BLaER1 treated with 17β-estradiol and CSF1 and Interleukin-3, amounts not matched to agents 10 nM and 100 nM (cell line): Measurements from ENCODE around the gene NR2C2AP.
"Not testable (repeated sequence)": the region's sequence is repeated elsewhere in the genome, so short reads cannot be mapped to it uniquely, and the experiment has no call there.

Experiments
- H3K27ac ChIP-seq, 11 experiments: shearing (Covaris generic); formaldehyde crosslinking; 2 replicates each; pipeline ENCODE4 v1.8.1; 2022
- H3K27me3 ChIP-seq, 11 experiments: shearing (Covaris generic); formaldehyde crosslinking; 2 replicates each; pipeline ENCODE4 v1.8.1; 2022
- H3K36me3 ChIP-seq, 11 experiments: shearing (Covaris generic); formaldehyde crosslinking; 2 replicates each; pipeline ENCODE4 v1.8.1; 2022
- H3K4me1 ChIP-seq, 10 experiments: shearing (Covaris generic); formaldehyde crosslinking; 2 replicates each; pipeline ENCODE4 v1.8.1; 2022
- H3K4me2 ChIP-seq, 11 experiments: shearing (Covaris generic); formaldehyde crosslinking; 2 replicates each; pipeline ENCODE4 v1.8.1; 2022
- H3K4me3 ChIP-seq, 10 experiments: shearing (Covaris generic); formaldehyde crosslinking; 2 replicates each; pipeline ENCODE4 v1.8.1; 2022
- H3K9ac ChIP-seq, 11 experiments: shearing (Covaris generic); formaldehyde crosslinking; 2 replicates each; pipeline ENCODE4 v1.8.1; 2022
- H3K9me3 ChIP-seq, 11 experiments: shearing (Covaris generic); formaldehyde crosslinking; replicated peaks in 1 of 11; 2 replicates each; pipeline ENCODE4 v1.8.1; 2022
- H4K20me1 ChIP-seq, 11 experiments: shearing (Covaris generic); formaldehyde crosslinking; 2 replicates each; pipeline ENCODE4 v1.8.1; 2022
- Cebpa-rat ChIP-seq, 11 experiments: shearing (Covaris generic); IDR thresholded peaks; 2 replicates each; pipeline ENCODE4 v1.8.1; 2022

Gene NR2C2AP

DNA sequence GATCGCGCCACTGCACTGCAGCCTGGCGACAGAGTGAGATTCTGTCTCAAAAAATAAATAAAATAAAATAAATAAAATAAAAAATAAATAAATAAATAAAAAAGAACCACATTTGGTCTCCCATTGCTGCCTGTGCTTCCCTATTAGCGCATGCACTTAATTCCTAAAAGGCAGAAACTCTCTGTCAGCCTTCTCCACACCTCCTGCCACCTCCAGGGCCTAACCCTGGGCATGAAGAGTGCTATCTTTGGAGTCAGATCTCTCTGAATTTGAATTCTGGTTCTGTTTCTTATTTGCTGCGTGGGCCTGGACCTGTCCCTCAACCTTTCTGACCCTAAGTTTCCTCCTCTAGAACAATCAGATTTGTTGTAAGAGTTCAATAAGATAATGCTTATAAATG is 19.8 kb upstream of the NR2C2AP start:
- Histone ChIP-seq H4K20me1 (peaks cover 0 to 8% (median 0%) of the 10 kb centered on the region in 11 experiments; a peak in 3 of 22 replicates), H3K27ac (no peak overlapping the region), H3K4me2 (no peak overlapping the region), H3K9me3 (no peaks in the 10 kb centered on the region), H3K4me1 (peaks cover 0 to 12% (median 9%) of the 10 kb centered on the region in 10 experiments; a peak in 11 of 20 replicates), H3K4me3 (no peak overlapping the region), H3K27me3 (peaks cover 0 to 22% (median 20%) of the 10 kb centered on the region in 11 experiments; a peak in 20 of 22 replicates), H3K9ac (no peak overlapping the region), H3K36me3 (no peaks in the 10 kb centered on the region)
- no peak for TF ChIP-seq Cebpa-rat (IDR thresholded peaks at IDR 0.05)

GRCh38 chr19:19221000-19221399 is 17.8 kb upstream of the NR2C2AP start:
- not testable (repeated sequence) for H3K9ac ChIP-seq, H3K4me2 ChIP-seq, H4K20me1 ChIP-seq, H3K9me3 ChIP-seq, H3K27ac ChIP-seq, H3K36me3 ChIP-seq, H3K4me3 ChIP-seq
- Histone ChIP-seq H3K27me3 (peaks cover 0 to 22% (median 20%) of the 10 kb centered on the region in 11 experiments; a peak in 20 of 22 replicates), H3K4me1 (peaks cover 0 to 12% (median 9%) of the 10 kb centered on the region in 10 experiments; a peak in 11 of 20 replicates)

- H3K36me3 ChIP-seq = no peaks in the 10 kb centered on the region
- H3K4me3 ChIP-seq = no peak overlapping the region
- no peaks in the 10 kb centered on the region; a peak in 1 of 20 replicates for H3K4me1 ChIP-seq
- H3K9me3 ChIP-seq = peaks cover 0 to 9% (median 0%) of the 10 kb centered on the region in 11 experiments; a peak in 1 of 22 replicates
- peaks cover 5 to 17% (median 12%) of the 10 kb centered on the region in 11 experiments for H3K27me3 ChIP-seq
- TF ChIP-seq Cebpa-rat (IDR thresholded peaks at IDR 0.05) = no peak
- no peak overlapping the region for H3K9ac ChIP-seq
- no peak overlapping the region for H3K27ac ChIP-seq
- peaks cover 0 to 17% (median 0%) of the 10 kb centered on the region in 11 experiments; a peak in 7 of 22 replicates for H4K20me1 ChIP-seq
- H3K4me2 ChIP-seq = no peak overlapping the region
These were observed 15.7 kb upstream of the NR2C2AP start for GRCh38 chr19:19218911-19219310.

GRCh38 chr19:19217099-19217498 is 13.9 kb upstream of the NR2C2AP start:
- Histone ChIP-seq H3K4me2 (no peak overlapping the region), H4K20me1 (peaks cover 0 to 21% (median 0%) of the 10 kb centered on the region in 11 experiments; a peak in 6 of 22 replicates), H3K36me3 (no peaks in the 10 kb centered on the region), H3K9ac (no peak overlapping the region), H3K9me3 (peaks cover 0 to 9% (median 0%) of the 10 kb centered on the region in 11 experiments; a peak in 1 of 22 replicates), H3K4me3 (no peak overlapping the region), H3K27ac (no peak overlapping the region), H3K4me1 (no peaks in the 10 kb centered on the region; a peak in 1 of 20 replicates), H3K27me3 (peaks cover 23 to 33% (median 28%) of the 10 kb centered on the region in 11 experiments)
- no peak for TF ChIP-seq Cebpa-rat (IDR thresholded peaks at IDR 0.05)

DNA sequence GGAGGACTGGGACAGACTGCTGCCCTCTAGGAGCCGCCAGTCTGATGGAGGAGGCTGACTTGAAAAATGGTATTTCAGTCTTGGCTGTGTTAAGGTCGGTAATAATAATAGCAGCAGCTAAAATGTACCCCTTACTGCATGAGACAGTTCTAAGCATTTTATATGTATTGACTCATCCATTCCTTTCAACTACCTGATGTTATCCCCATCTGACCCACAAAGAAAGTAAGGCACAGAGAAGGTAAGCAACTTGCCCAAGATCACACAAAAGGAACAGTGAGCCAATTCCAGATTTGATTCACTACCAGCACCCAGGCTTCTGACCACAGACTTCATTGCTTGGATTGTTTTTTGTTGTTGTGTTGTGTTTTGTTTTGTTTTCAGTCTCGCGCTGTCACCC is 12.6 kb upstream of the NR2C2AP start:
- H3K4me2 ChIP-seq = no peak overlapping the region
- TF ChIP-seq Cebpa-rat (IDR thresholded peaks at IDR 0.05) = no peak
- no peak overlapping the region for H3K9ac ChIP-seq
- no peak overlapping the region for H3K4me3 ChIP-seq
- no peak overlapping the region for H3K27ac ChIP-seq
- peaks cover 0 to 9% (median 0%) of the 10 kb centered on the region in 11 experiments; a peak in 1 of 22 replicates for H3K9me3 ChIP-seq
- peaks cover 36 to 46% (median 41%) of the 10 kb centered on the region in 11 experiments for H3K27me3 ChIP-seq
- H3K4me1 ChIP-seq = no peaks in the 10 kb centered on the region; a peak in 1 of 20 replicates
- H4K20me1 ChIP-seq = peaks cover 0 to 21% (median 0%) of the 10 kb centered on the region in 11 experiments; a peak in 6 of 22 replicates
- H3K36me3 ChIP-seq = no peaks in the 10 kb centered on the region

- Histone ChIP-seq H3K4me3 (no peak overlapping the region), H3K27ac (no peak overlapping the region), H3K27me3 (peaks cover 37 to 54% (median 45%) of the 10 kb centered on the region in 11 experiments), H3K9ac (no peak overlapping the region), H3K36me3 (no peaks in the 10 kb centered on the region), H3K4me2 (no peak overlapping the region), H3K9me3 (peaks cover 0 to 9% (median 0%) of the 10 kb centered on the region in 11 experiments; a peak in 1 of 22 replicates), H3K4me1 (no peaks in the 10 kb centered on the region; a peak in 1 of 20 replicates), H4K20me1 (peaks cover 0 to 21% (median 0%) of the 10 kb centered on the region in 11 experiments; a peak in 6 of 22 replicates)
- no peak for TF ChIP-seq Cebpa-rat (IDR thresholded peaks at IDR 0.05)
These were observed 11.7 kb upstream of the NR2C2AP start for GRCh38 chr19:19214892-19215291.

- Histone ChIP-seq H3K4me3 (no peak overlapping the region), H3K4me1 (no peaks in the 10 kb centered on the region; a peak in 1 of 20 replicates), H4K20me1 (peaks cover 0 to 21% (median 0%) of the 10 kb centered on the region in 11 experiments; a peak in 6 of 22 replicates), H3K4me2 (no peak overlapping the region), H3K9me3 (peaks cover 0 to 9% (median 0%) of the 10 kb centered on the region in 11 experiments; a peak in 1 of 22 replicates), H3K36me3 (no peaks in the 10 kb centered on the region), H3K9ac (no peak overlapping the region), H3K27ac (no peak overlapping the region), H3K27me3 (peaks cover 37 to 59% (median 45%) of the 10 kb centered on the region in 11 experiments)
- no peak for TF ChIP-seq Cebpa-rat (IDR thresholded peaks at IDR 0.05)
These were observed 10.9 kb upstream of the NR2C2AP start for GRCh38 chr19:19214159-19214490.

- Histone ChIP-seq H3K4me2 (no peak overlapping the region), H3K9me3 (peaks cover 0 to 9% (median 0%) of the 10 kb centered on the region in 11 experiments; a peak in 1 of 22 replicates), H3K4me1 (no peaks in the 10 kb centered on the region; a peak in 1 of 20 replicates), H3K4me3 (no peak overlapping the region), H3K27ac (no peak overlapping the region), H3K36me3 (no peaks in the 10 kb centered on the region), H3K9ac (no peak overlapping the region), H3K27me3 (peaks cover 37 to 61% (median 45%) of the 10 kb centered on the region in 11 experiments), H4K20me1 (peaks cover 0 to 21% (median 0%) of the 10 kb centered on the region in 11 experiments; a peak in 6 of 22 replicates)
- no peak for TF ChIP-seq Cebpa-rat (IDR thresholded peaks at IDR 0.05)
These were observed 10.4 kb upstream of the NR2C2AP start for GRCh38 chr19:19213426-19214158.

DNA sequence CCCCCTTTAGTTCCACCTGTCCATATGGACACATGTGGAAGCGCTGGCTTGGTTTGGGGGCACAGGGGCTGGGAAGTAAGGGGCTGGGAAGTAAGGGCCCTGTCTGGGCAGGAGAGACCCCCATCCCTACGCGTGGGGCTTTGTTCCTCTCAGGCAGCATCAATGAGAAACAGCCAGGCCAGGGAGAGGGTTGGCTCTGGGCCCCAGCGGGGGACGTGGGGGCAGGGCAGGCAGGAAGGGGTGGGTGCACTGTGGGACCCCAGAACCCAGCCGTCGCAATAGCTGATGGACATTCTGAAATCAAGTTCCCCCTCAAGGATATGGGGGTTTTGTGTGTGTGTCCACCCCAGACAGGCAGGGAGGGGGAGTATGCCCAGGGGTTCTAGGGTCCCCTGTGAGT is 9.7 kb upstream of the NR2C2AP start:
- H3K36me3 ChIP-seq = no peaks in the 10 kb centered on the region
- H3K9me3 ChIP-seq = peaks cover 0 to 9% (median 0%) of the 10 kb centered on the region in 11 experiments; a peak in 1 of 22 replicates
- no peak overlapping the region for H3K27ac ChIP-seq
- no peak overlapping the region for H3K4me2 ChIP-seq
- H3K4me1 ChIP-seq = peaks cover 0 to under 1% (median 0%) of the 10 kb centered on the region in 10 experiments; a peak in 2 of 20 replicates
- no peak overlapping the region for H3K4me3 ChIP-seq
- TF ChIP-seq Cebpa-rat (IDR thresholded peaks at IDR 0.05) = no peak
- H4K20me1 ChIP-seq = peaks cover 0 to 21% (median 0%) of the 10 kb centered on the region in 11 experiments; a peak in 6 of 22 replicates
- no peak overlapping the region for H3K9ac ChIP-seq
- peaks cover 37 to 61% (median 45%) of the 10 kb centered on the region in 11 experiments for H3K27me3 ChIP-seq
